HEK293 (cell line): Measurements from ENCODE around the gene UBXN1.

Source experiments
- CTCF ChIA-PET: fragments of 350-600 bp; formaldehyde crosslinking; extraction: SDS; loops from one replicate; lab custom pipeline; 2021; ENCODE audit warnings: antibody characterized with exemption; lab: Yijun Ruan, JAX
- POLR2A ChIA-PET: fragments of 300-600 bp; formaldehyde crosslinking; extraction: SDS; loops from one replicate; lab custom pipeline; 2020; ENCODE audit warnings: antibody characterized with exemption, inconsistent platforms; lab: Yijun Ruan, JAX
- H3K27ac ChIP-seq: fragments of 200-500 bp; sonication (Bioruptor generic); 2 replicates; pipeline ENCODE4 v1.5.1; 2014; ENCODE audit warnings: low read depth, low read length, control low read depth, inconsistent platforms; ENCODE audit errors: extremely low read depth
- H3K36me3 ChIP-seq, 2 experiments: fragments of 200-500 bp in 1 of 2; sonication (Bioruptor generic) in 1 of 2; 1 replicate in 1 of 2; 2 replicates in 1 of 2; pipeline ENCODE4 v1.5.1; 2014 to 2017; ENCODE audit warnings: inconsistent platforms in 2 of 2, low read length in 2 of 2; ENCODE audit not compliant: control insufficient read depth in 2 of 2, insufficient read depth in 1 of 2
- H3K4me1 ChIP-seq: fragments of 200-500 bp; sonication (Bioruptor generic); 2 replicates; pipeline ENCODE4 v1.5.1; 2014; ENCODE audit warnings: mild to moderate bottlenecking, low read length, inconsistent platforms; ENCODE audit not compliant: control insufficient read depth, insufficient read depth
- H3K4me3 ChIP-seq: 2 replicates; pipeline ENCODE4 v1.5.1; 2011; ENCODE audit warnings: low read depth, mild to moderate bottlenecking, control low read depth, low read length, moderate library complexity
- H3K9me3 ChIP-seq: fragments of 200-500 bp; sonication (Bioruptor generic); 2 replicates; pipeline ENCODE4 v1.5.1; 2014; ENCODE audit warnings: low read depth, low read length, inconsistent platforms; ENCODE audit not compliant: control insufficient read depth, insufficient read depth
- GLIS2 ChIP-seq: fragments of 450-650 bp; formaldehyde crosslinking; IDR thresholded peaks from 2 replicates; pipeline ENCODE4 v1.5.1; 2016; ENCODE audit warnings: missing biosample characterization, missing genetic modification characterization
- HOXC10 ChIP-seq: sonication (generic); formaldehyde crosslinking; IDR thresholded peaks from 2 replicates; pipeline ENCODE4 v1.8.1; 2023; ENCODE audit warnings: mild to moderate bottlenecking, missing genetic modification reagents
- KLF16 ChIP-seq: fragments of 450-650 bp; formaldehyde crosslinking; IDR thresholded peaks from 2 replicates; pipeline ENCODE4 v1.5.1; 2017; ENCODE audit warnings: missing biosample characterization, missing genetic modification characterization
- KLF9 ChIP-seq: fragments of 450-650 bp; formaldehyde crosslinking; IDR thresholded peaks from 2 replicates; pipeline ENCODE4 v1.5.1; 2016; ENCODE audit warnings: missing biosample characterization, missing genetic modification characterization, low read depth
- SCRT2 ChIP-seq: fragments of 450-650 bp; formaldehyde crosslinking; IDR thresholded peaks from 2 replicates; pipeline ENCODE4 v1.5.1; 2016; ENCODE audit warnings: missing biosample characterization, missing genetic modification characterization
- TCF7L2 ChIP-seq: IDR thresholded peaks from 2 replicates; pipeline ENCODE4 v1.6.1; 2011; ENCODE audit warnings: low read depth, mild to moderate bottlenecking, inconsistent platforms, low read length, moderate library complexity, borderline replicate concordance
- WT1 ChIP-seq: fragments of 450-650 bp; formaldehyde crosslinking; IDR thresholded peaks from 2 replicates; pipeline ENCODE4 v1.5.1; 2016; ENCODE audit warnings: missing biosample characterization, missing genetic modification characterization
- ZBTB11 ChIP-seq: fragments of 450-650 bp; formaldehyde crosslinking; conservative IDR thresholded peaks from 2 replicates; pipeline ENCODE4 v1.5.1; 2016; ENCODE audit warnings: low read depth, missing biosample characterization, missing genetic modification characterization
- ZBTB17 ChIP-seq: fragments of 450-650 bp; formaldehyde crosslinking; IDR thresholded peaks from 2 replicates; pipeline ENCODE4 v1.5.1; 2016; ENCODE audit warnings: missing biosample characterization, missing genetic modification characterization
- ZBTB21 ChIP-seq: fragments of 450-650 bp; formaldehyde crosslinking; IDR thresholded peaks from 2 replicates; pipeline ENCODE4 v1.5.1; 2017; ENCODE audit warnings: missing biosample characterization, missing genetic modification characterization
- ZBTB26 ChIP-seq: fragments of 450-650 bp; formaldehyde crosslinking; optimal IDR thresholded peaks from 2 replicates; pipeline ENCODE3; 2016; ENCODE audit warnings: missing biosample characterization, mild to moderate bottlenecking, missing genetic modification characterization
- ZEB2 ChIP-seq: fragments of 450-650 bp; formaldehyde crosslinking; IDR thresholded peaks from 2 replicates; pipeline ENCODE4 v1.5.1; 2016; ENCODE audit warnings: missing biosample characterization, missing genetic modification characterization
- ZFP37 ChIP-seq: fragments of 450-650 bp; formaldehyde crosslinking; IDR thresholded peaks from 2 replicates; pipeline ENCODE4 v1.5.1; 2016; ENCODE audit warnings: missing biosample characterization, missing genetic modification characterization
- ZNF280C ChIP-seq: fragments of 450-650 bp; formaldehyde crosslinking; IDR thresholded peaks from 2 replicates; pipeline ENCODE4 v1.5.1; 2016; ENCODE audit warnings: missing biosample characterization, missing genetic modification characterization
- ZNF354C ChIP-seq: fragments of 450-650 bp; formaldehyde crosslinking; IDR thresholded peaks from 2 replicates; pipeline ENCODE4 v1.5.1; 2016; ENCODE audit warnings: missing biosample characterization, missing genetic modification characterization, low read depth, borderline replicate concordance
- ZNF394 ChIP-seq: fragments of 450-650 bp; formaldehyde crosslinking; IDR thresholded peaks from 2 replicates; pipeline ENCODE4 v1.5.1; 2016; ENCODE audit warnings: missing biosample characterization, missing genetic modification characterization, mild to moderate bottlenecking, moderate library complexity, borderline replicate concordance
- ZNF404 ChIP-seq: fragments of 450-650 bp; formaldehyde crosslinking; IDR thresholded peaks from 2 replicates; pipeline ENCODE4 v1.5.1; 2017; ENCODE audit warnings: missing biosample characterization, missing genetic modification characterization
- ZNF449 ChIP-seq: fragments of 450-650 bp; formaldehyde crosslinking; IDR thresholded peaks from 2 replicates; pipeline ENCODE4 v1.5.1; 2017; ENCODE audit warnings: missing biosample characterization, mild to moderate bottlenecking, missing genetic modification characterization, moderate library complexity
- ZNF544 ChIP-seq: fragments of 450-650 bp; formaldehyde crosslinking; IDR thresholded peaks from 2 replicates; pipeline ENCODE4 v1.5.0; 2017; ENCODE audit warnings: missing biosample characterization, missing genetic modification characterization
- ZNF549 ChIP-seq: fragments of 450-650 bp; IDR thresholded peaks from 2 replicates; pipeline ENCODE4 v1.5.1; 2018; ENCODE audit warnings: missing biosample characterization, missing genetic modification characterization, mild to moderate bottlenecking, inconsistent platforms, moderate library complexity
- ZNF596 ChIP-seq: fragments of 450-650 bp; IDR thresholded peaks from 2 replicates; pipeline ENCODE4 v1.5.0; 2018; ENCODE audit warnings: missing biosample characterization, mild to moderate bottlenecking, missing genetic modification characterization, moderate library complexity
- ZNF658 ChIP-seq: fragments of 450-650 bp; formaldehyde crosslinking; IDR thresholded peaks from 2 replicates; pipeline ENCODE4; 2016; ENCODE audit warnings: missing biosample characterization, missing genetic modification characterization
- ZNF76 ChIP-seq: fragments of 450-650 bp; formaldehyde crosslinking; IDR thresholded peaks from 2 replicates; pipeline ENCODE4; 2016; ENCODE audit warnings: low read depth, missing biosample characterization, missing genetic modification characterization, borderline replicate concordance
- ZNF768 ChIP-seq: fragments of 450-650 bp; formaldehyde crosslinking; IDR thresholded peaks from 2 replicates; pipeline ENCODE4 v1.5.1; 2018; ENCODE audit warnings: missing biosample characterization, mild to moderate bottlenecking, missing genetic modification characterization
- ZSCAN30 ChIP-seq: fragments of 450-650 bp; IDR thresholded peaks from 2 replicates; pipeline ENCODE4 v1.5.1; 2018; ENCODE audit warnings: missing biosample characterization, mild to moderate bottlenecking, missing genetic modification characterization, moderate library complexity
- ZXDB ChIP-seq: fragments of 450-650 bp; formaldehyde crosslinking; IDR thresholded peaks from 2 replicates; pipeline ENCODE4 v1.5.1; 2016; ENCODE audit warnings: missing biosample characterization, missing genetic modification characterization

The UBXN1 gene

GRCh38 chr11:62665075-62665598, 13.7 kb downstream of the UBXN1 start, which contains the start of the genes C11orf98 and CSKMT (continued):
- TF ChIP-seq ZEB2 (tag by site-specific recombination), result peak; percentile 77; the same call in 1 of the 2 replicates
- TF ChIP-seq ZBTB11 (tag by site-specific recombination), result peak; percentile 89
- TF ChIP-seq ZNF544 (tag by site-specific recombination), result no peak
- TF ChIP-seq ZXDB (tag by site-specific recombination), result 0 out of 2 replicates have a peak, but pooled peaks have one; percentile 25
- no peak for TF ChIP-seq ZNF404
- peak; percentile 55 for TF ChIP-seq ZBTB26 (tag by site-specific recombination)
- peak; percentile 40; the same call in 1 of the 2 replicates for TF ChIP-seq ZNF76 (tag by site-specific recombination)
- 0 out of 2 replicates have a peak, but pooled peaks have one; percentile 30 for TF ChIP-seq KLF16 (tag by site-specific recombination)
- no peak for TF ChIP-seq ZFP37
- 0 out of 2 replicates have a peak, but pooled peaks have one; percentile 5 for TF ChIP-seq WT1 (tag by site-specific recombination)
- TF ChIP-seq HOXC10 (CRISPR knock-in tag), result no peak
- no peak for TF ChIP-seq ZSCAN30
- TF ChIP-seq ZNF596 (tag by site-specific recombination), result no peak
- TF ChIP-seq ZNF449, result 0 out of 2 replicates have a peak, but pooled peaks have one; percentile 1
- TF ChIP-seq ZNF280C (tag by site-specific recombination), result no peak

GRCh38 chr11:62664405-62665074, 14.3 kb downstream of the UBXN1 start:
- POLR2A ChIA-PET, result interaction anchor here (0.6 to 5.0 kb wide), 49 partner anchors 9 to 240 kb away, joined by 3 to 90 read pairs (median 6); partner anchors contain the start of genes B3GAT3, EEF1G, GANAB and HNRNPUL2
- Histone ChIP-seq H3K9me3 (no peaks in the 10 kb centered on the region), H3K27ac (peak overlapping the region; percentile 66), H3K4me1 (no peaks in the 10 kb centered on the region), H3K36me3 (peaks cover 0 to 39% of the 10 kb centered on the region in 2 experiments; a peak in 2 of 3 replicates), H3K4me3 (peak overlapping the region; percentile 89)
- CTCF ChIA-PET, result interaction anchor here (0.6 to 2.5 kb wide), 10 partner anchors 9 to 121 kb away, joined by 3 to 10 read pairs (median 3); no protein-coding TSS in a partner anchor
- no peak for TF ChIP-seq ZNF354C (tag by site-specific recombination)
- TF ChIP-seq GLIS2 (tag by site-specific recombination), result peak; percentile 41; the same call in 1 of the 2 replicates
- TF ChIP-seq ZNF394 (tag by site-specific recombination), result 0 out of 2 replicates have a peak, but pooled peaks have one; percentile 11
- TF ChIP-seq ZNF449, result 0 out of 2 replicates have a peak, but pooled peaks have one; percentile 20
- TF ChIP-seq TCF7L2, result no peak
- 0 out of 2 replicates have a peak, but pooled peaks have one; percentile 12 for TF ChIP-seq KLF9 (tag by site-specific recombination)
- peak; percentile 25; the same call in 1 of the 2 replicates for TF ChIP-seq SCRT2 (tag by site-specific recombination)
- TF ChIP-seq ZBTB17 (tag by site-specific recombination), result 0 out of 2 replicates have a peak, but pooled peaks have one; percentile 46
- TF ChIP-seq ZNF658 (tag by site-specific recombination), result no peak
- no peak for TF ChIP-seq ZNF549 (tag by site-specific recombination)
- no peak for TF ChIP-seq ZNF768
- no peak for TF ChIP-seq ZBTB21 (tag by site-specific recombination)
